ENCODE results near the gene RASA1. TPM values are rescaled to one million over a fixed set of nuclear protein-coding genes. Genes with fewer than 3 reads are reported as not detected.

RASA1 gene
- total RNA-seq, 1 donor, result 43.8 TPM

GRCh38 chr5:87347272-87347671 lies 79.6 kb downstream of the RASA1 start:
- DNase-seq (ENCODE audit: insufficient read length, low spot score, missing footprints), result no peak
- H3K79me2 ChIP-seq (ENCODE audit: insufficient read depth, low read length), result peaks cover 26% of the 10 kb centered on the region
- TF ChIP-seq CTCF (IDR thresholded peaks at IDR 0.05; ENCODE audit: extremely low read depth, low read depth, low read length), result no peak
- H3K4me3 ChIP-seq (ENCODE audit: insufficient read depth, low read length), result no peak overlapping the region
- no peaks in the 10 kb centered on the region for H3K9me3 ChIP-seq (ENCODE audit: low read depth, low read length)
- H3K27ac ChIP-seq (ENCODE audit: low read depth, low read length), result no peak overlapping the region
- H4K20me1 ChIP-seq (ENCODE audit: insufficient read depth, low read length), result no peaks in the 10 kb centered on the region
- no peak overlapping the region for H3K4me2 ChIP-seq (ENCODE audit: insufficient read depth, low read length)
- peaks cover 55% of the 10 kb centered on the region for H3K36me3 ChIP-seq (ENCODE audit: insufficient read depth, low read length)
- H3K4me1 ChIP-seq (ENCODE audit: insufficient read depth, low read length), result peaks cover 3% of the 10 kb centered on the region
- H3K27me3 ChIP-seq (ENCODE audit: insufficient read depth, low read length), result no peaks in the 10 kb centered on the region
- no peak overlapping the region for H2AFZ ChIP-seq (ENCODE audit: low read length)

- H3K4me1 ChIP-seq (ENCODE audit: insufficient read depth, low read length), result peaks cover 3% of the 10 kb centered on the region
- no peak overlapping the region for H3K27ac ChIP-seq (ENCODE audit: low read depth, low read length)
- no peak overlapping the region for H3K4me3 ChIP-seq (ENCODE audit: insufficient read depth, low read length)
- no peaks in the 10 kb centered on the region for H3K27me3 ChIP-seq (ENCODE audit: insufficient read depth, low read length)
- TF ChIP-seq CTCF (IDR thresholded peaks at IDR 0.05; ENCODE audit: extremely low read depth, low read depth, low read length), result no peak
- H3K36me3 ChIP-seq (ENCODE audit: insufficient read depth, low read length), result peaks cover 50% of the 10 kb centered on the region
- H3K79me2 ChIP-seq (ENCODE audit: insufficient read depth, low read length), result peaks cover 26% of the 10 kb centered on the region
- H3K4me2 ChIP-seq (ENCODE audit: insufficient read depth, low read length), result peak overlapping the region; percentile 2
- no peak for DNase-seq (ENCODE audit: insufficient read length, low spot score, missing footprints)
- H2AFZ ChIP-seq (ENCODE audit: low read length), result no peak overlapping the region
- H3K9me3 ChIP-seq (ENCODE audit: low read depth, low read length), result no peaks in the 10 kb centered on the region
- no peaks in the 10 kb centered on the region for H4K20me1 ChIP-seq (ENCODE audit: insufficient read depth, low read length)
Observed at GRCh38 chr5:87347841-87348240, 80.2 kb downstream of the RASA1 start.

DNA sequence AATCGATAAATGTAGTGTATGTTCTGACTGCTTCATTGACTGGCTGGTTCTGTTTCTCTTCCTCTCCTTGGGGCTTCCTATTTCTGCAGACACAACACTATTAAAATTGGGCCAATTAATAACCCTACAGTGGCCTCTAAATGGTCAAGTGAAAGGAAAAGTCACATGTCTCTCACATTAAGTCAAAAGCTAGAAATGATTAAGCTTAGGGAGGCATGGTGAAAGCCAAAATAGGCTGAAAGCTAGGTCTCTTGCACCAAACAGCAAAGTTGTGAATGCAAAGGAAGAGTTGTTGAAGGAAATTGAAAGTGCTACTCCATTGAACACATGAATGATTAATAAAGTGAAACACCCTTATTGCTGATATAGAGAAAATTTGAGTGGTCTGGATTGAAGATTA lies 86.8 kb downstream of the RASA1 start:
- Histone ChIP-seq H3K27ac (ENCODE audit: low read depth, low read length) (no peak overlapping the region), H4K20me1 (ENCODE audit: insufficient read depth, low read length) (no peaks in the 10 kb centered on the region), H3K9me3 (ENCODE audit: low read depth, low read length) (no peaks in the 10 kb centered on the region), H3K4me2 (ENCODE audit: insufficient read depth, low read length) (no peak overlapping the region), H3K27me3 (ENCODE audit: insufficient read depth, low read length) (no peaks in the 10 kb centered on the region), H3K79me2 (ENCODE audit: insufficient read depth, low read length) (peaks cover 33% of the 10 kb centered on the region), H3K4me1 (ENCODE audit: insufficient read depth, low read length) (no peaks in the 10 kb centered on the region), H3K4me3 (ENCODE audit: insufficient read depth, low read length) (no peak overlapping the region), H2AFZ (ENCODE audit: low read length) (no peak overlapping the region), H3K36me3 (ENCODE audit: insufficient read depth, low read length) (peaks cover 50% of the 10 kb centered on the region)
- TF ChIP-seq CTCF (IDR thresholded peaks at IDR 0.05; ENCODE audit: extremely low read depth, low read depth, low read length), result no peak
- DNase-seq (ENCODE audit: insufficient read length, low spot score, missing footprints), result no peak

GRCh38 chr5:87359106-87359505 lies 91.4 kb downstream of the RASA1 start:
- Histone ChIP-seq H3K4me2 (ENCODE audit: insufficient read depth, low read length) (no peak overlapping the region), H3K27me3 (ENCODE audit: insufficient read depth, low read length) (no peaks in the 10 kb centered on the region), H3K4me1 (ENCODE audit: insufficient read depth, low read length) (peaks cover 6% of the 10 kb centered on the region), H3K9me3 (ENCODE audit: low read depth, low read length) (no peaks in the 10 kb centered on the region), H3K4me3 (ENCODE audit: insufficient read depth, low read length) (no peak overlapping the region), H3K27ac (ENCODE audit: low read depth, low read length) (no peak overlapping the region), H4K20me1 (ENCODE audit: insufficient read depth, low read length) (no peaks in the 10 kb centered on the region), H2AFZ (ENCODE audit: low read length) (no peak overlapping the region), H3K79me2 (ENCODE audit: insufficient read depth, low read length) (peaks cover 45% of the 10 kb centered on the region), H3K36me3 (ENCODE audit: insufficient read depth, low read length) (peaks cover 66% of the 10 kb centered on the region)
- DNase-seq (ENCODE audit: insufficient read length, low spot score, missing footprints), result no peak
- TF ChIP-seq CTCF (IDR thresholded peaks at IDR 0.05; ENCODE audit: extremely low read depth, low read depth, low read length), result no peak
